OCI-LY3 (cell line): ENCODE data around the gene TRAPPC12.

ENCODE experiments used
- CTCF ChIP-seq: fragments of 200-600, 300-600 bp; sonication (generic); IDR thresholded peaks from 2 replicates; pipeline ENCODE4 v1.5.1; 2014; ENCODE audit warnings: antibody characterized with exemption, low read length, low read depth
- EZH2phosphoT487 ChIP-seq: fragments of 200-600 bp; shearing (Covaris generic); IDR thresholded peaks from 2 replicates; pipeline ENCODE4 v1.6.1; 2018; ENCODE audit warnings: antibody characterized with exemption, mixed run types, low read depth

GRCh38 chr2:3522961-3523421, 143.5 kb downstream of the TRAPPC12 start:
- no peak for TF ChIP-seq CTCF
- no peak for TF ChIP-seq EZH2phosphoT487
